ENCODE results near the gene PTGIR. TPM values are rescaled to one million over a fixed set of nuclear protein-coding genes. Genes with fewer than 3 reads are reported as not detected.

PTGIR gene
- 0.77 and 0.95 TPM in 2 replicates for total RNA-seq

GRCh38 chr19:46624958-46625661, at the start of gene PTGIR:
Gene PTGIR (minus strand): TSS chr19:46625089. CDS start chr19:46624225, 864 bp downstream.

GRCh38 chr19:46661020-46661731, 36.3 kb upstream of the PTGIR start, which contains the start of gene DACT3:
Gene DACT3 (minus strand): TSS chr19:46661182. CDS start chr19:46661064, 118 bp downstream.

GRCh38 chr19:46635920-46636761, 11.3 kb upstream of the PTGIR start, which contains the start of gene GNG8:
Gene GNG8 (minus strand): TSS chr19:46636202. CDS start chr19:46634682, 1,520 bp downstream.

DNA sequence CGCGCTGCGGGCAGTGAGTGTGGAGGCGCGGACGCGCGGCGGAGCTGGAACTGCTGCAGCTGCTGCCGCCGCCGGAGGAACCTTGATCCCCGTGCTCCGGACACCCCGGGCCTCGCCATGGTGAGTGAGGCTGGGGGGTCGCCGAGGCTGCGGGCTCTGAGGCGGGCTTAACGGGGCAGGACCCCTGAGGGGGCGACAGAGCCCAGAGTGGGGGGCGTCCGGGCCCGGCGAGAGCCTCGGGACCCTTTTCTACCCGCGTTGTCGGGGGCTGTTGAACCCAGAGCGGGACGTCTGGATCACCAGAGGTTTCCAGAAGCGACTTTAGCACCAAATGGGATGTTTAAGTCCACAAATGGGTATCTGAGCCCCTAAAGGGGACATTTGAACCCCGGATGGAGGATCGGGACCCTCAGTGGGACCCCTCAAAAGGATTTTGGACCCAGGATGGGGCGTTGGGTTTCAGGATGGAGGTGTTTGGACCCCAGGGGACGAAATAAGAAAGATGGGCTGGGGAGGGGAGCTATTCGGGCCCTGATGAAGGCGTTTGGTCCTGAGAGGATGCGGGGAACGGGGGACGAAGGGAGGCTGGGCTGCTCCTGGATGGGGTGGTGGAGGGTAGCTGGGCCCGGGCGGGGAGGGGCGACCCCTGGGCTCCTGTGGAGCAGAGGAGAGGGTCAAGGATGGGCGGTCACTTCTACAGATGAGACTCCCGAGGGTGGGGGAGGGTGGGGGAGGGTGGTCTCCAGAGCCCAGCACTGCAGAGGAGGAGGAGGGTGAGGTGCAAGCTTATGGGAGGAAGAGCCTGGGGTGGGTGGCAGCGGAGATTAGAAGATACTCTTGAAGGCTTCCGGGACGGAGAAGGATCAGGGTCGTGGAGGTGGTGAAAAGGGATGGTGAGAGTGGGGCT, 23.3 kb downstream of the PTGIR start, which contains the start of gene CALM3:
TSS of gene CALM3 (plus strand) at position 13 of the 907 bp plus-strand sequence. CDS start at position 118, 105 bp downstream.

Other genes with a start within 250 kb of the PTGIR start
- gene CCDC8, start 211.5 kb downstream of the PTGIR start, total RNA-seq: 40.5 and 50.6 TPM in 2 replicates
- under 0.01 and 0.16 TPM in 2 replicates for gene PNMA8C, start 196.2 kb downstream of the PTGIR start, total RNA-seq
- gene PNMA8A, start 153.5 kb downstream of the PTGIR start, total RNA-seq: 2.9 and 5.5 TPM in 2 replicates
- 3.0 and 4.5 TPM in 2 replicates for gene PNMA8B, start 129.2 kb downstream of the PTGIR start, total RNA-seq
- 179 and 253 TPM in 2 replicates for gene CALM3, start 23.8 kb downstream of the PTGIR start, total RNA-seq
- not detected in 2 replicates for gene GNG8, start 11.1 kb upstream of the PTGIR start, total RNA-seq
- 3.3 and 4.6 TPM in 2 replicates for gene DACT3, start 36.1 kb upstream of the PTGIR start, total RNA-seq
- gene PRKD2, start 92.0 kb upstream of the PTGIR start, total RNA-seq: 14.4 and 14.5 TPM in 2 replicates
- 8.6 and 9.0 TPM in 2 replicates for gene FKRP, start 121.0 kb upstream of the PTGIR start, total RNA-seq
- 52.0 and 63.6 TPM in 2 replicates for gene STRN4, start 121.4 kb upstream of the PTGIR start, total RNA-seq
- gene SLC1A5, start 163.5 kb upstream of the PTGIR start, total RNA-seq: 78.7 and 213 TPM in 2 replicates
- gene AP2S1, start 225.8 kb upstream of the PTGIR start, total RNA-seq: 155 and 191 TPM in 2 replicates
- 23.5 and 28.0 TPM in 2 replicates for gene ARHGAP35, start 235.9 kb upstream of the PTGIR start, total RNA-seq

All from bronchial smooth muscle cell (primary cell).